GM21367 (cell line): ENCODE measurements around the gene TEDC1.

Experiments used
- ATAC-seq: cut with Tn5 transposase; IDR thresholded peaks from one replicate; pipeline ENCODE4 v1.9.1; 2021; ENCODE audit not compliant: unreplicated experiment

Gene TEDC1

GRCh38 chr14:105495101-105495989 lies 4.3 kb downstream of the TEDC1 start:
- no peak for ATAC-seq

GRCh38 chr14:105495990-105496830 lies 5.2 kb downstream of the TEDC1 start:
- ATAC-seq = no peak

GRCh38 chr14:105496831-105497591 lies 6.0 kb downstream of the TEDC1 start:
- no peak for ATAC-seq

- ATAC-seq = no peak
Observed at GRCh38 chr14:105497671-105498429, 6.8 kb downstream of the TEDC1 start.

GRCh38 chr14:105498430-105499255 lies 7.6 kb downstream of the TEDC1 start:
- ATAC-seq = no peak

- no peak for ATAC-seq
Observed at GRCh38 chr14:105499256-105500035, 8.4 kb downstream of the TEDC1 start.

- no peak for ATAC-seq
Observed at GRCh38 chr14:105500036-105500725, 9.1 kb downstream of the TEDC1 start.

GRCh38 chr14:105500726-105501101 lies 9.7 kb downstream of the TEDC1 start:
- no peak for ATAC-seq

- no peak for ATAC-seq
Observed at GRCh38 chr14:105501504-105502291, 10.7 kb downstream of the TEDC1 start.

GRCh38 chr14:105502446-105503295 lies 11.6 kb downstream of the TEDC1 start:
- no peak for ATAC-seq

GRCh38 chr14:105503296-105503640 lies 12.2 kb downstream of the TEDC1 start:
- ATAC-seq = no peak

GRCh38 chr14:105503935-105504692 lies 13.1 kb downstream of the TEDC1 start:
- no peak for ATAC-seq

GRCh38 chr14:105505101-105505500 lies 14.1 kb downstream of the TEDC1 start:
- ATAC-seq = no peak

GRCh38 chr14:105507247-105507646 lies 16.2 kb downstream of the TEDC1 start:
- no peak for ATAC-seq

GRCh38 chr14:105508069-105508468 lies 17.0 kb downstream of the TEDC1 start:
- ATAC-seq = no peak

- no peak for ATAC-seq
Observed at GRCh38 chr14:105508601-105509000, 17.6 kb downstream of the TEDC1 start.
